HG02642 (cell line): Measurements from ENCODE around the gene TET3.
"Not testable (repeated sequence)": the region's sequence is repeated elsewhere in the genome, so short reads cannot be mapped to it uniquely, and the experiment has no call there.

Experiments used
- ATAC-seq: cut with Tn5 transposase; IDR thresholded peaks from one replicate; pipeline ENCODE4 v1.9.1; 2021; ENCODE audit warnings: mild to moderate bottlenecking; ENCODE audit not compliant: unreplicated experiment, poor library complexity

Gene TET3

GRCh38 chr2:73984203-73984921, at the start of gene TET3:
TSS of gene TET3 (plus strand) at chr2:73984910. CDS start at chr2:73986404, 1,494 bp downstream.
- ATAC-seq: peak; percentile 43

- no peak for ATAC-seq
Measured at GRCh38 chr2:73935641-73936040, 49.1 kb upstream of the TET3 start.

- ATAC-seq: no peak
Measured at GRCh38 chr2:73937103-73937885, 47.4 kb upstream of the TET3 start.

GRCh38 chr2:73937899-73938298, 46.8 kb upstream of the TET3 start:
- ATAC-seq: no peak

- no peak for ATAC-seq
Measured at GRCh38 chr2:73938718-73939352, 45.9 kb upstream of the TET3 start.

- ATAC-seq: no peak
Measured at GRCh38 chr2:73939419-73939818, 45.3 kb upstream of the TET3 start.

GRCh38 chr2:73940066-73940465, 44.6 kb upstream of the TET3 start:
- ATAC-seq: not testable (repeated sequence)

- no peak for ATAC-seq
Measured at GRCh38 chr2:73942664-73943063, 42.0 kb upstream of the TET3 start.

GRCh38 chr2:73944714-73945113, 40.0 kb upstream of the TET3 start:
- no peak for ATAC-seq

GRCh38 chr2:73946215-73946614, 38.5 kb upstream of the TET3 start:
- no peak for ATAC-seq

- no peak for ATAC-seq
Measured at GRCh38 chr2:73946666-73947065, 38.0 kb upstream of the TET3 start.

GRCh38 chr2:73947412-73948018, 37.2 kb upstream of the TET3 start:
- no peak for ATAC-seq

- no peak for ATAC-seq
Measured at GRCh38 chr2:73949802-73950201, 34.9 kb upstream of the TET3 start.

GRCh38 chr2:73952499-73953446, 31.9 kb upstream of the TET3 start:
- ATAC-seq: no peak

- no peak for ATAC-seq
Measured at GRCh38 chr2:73956218-73956865, 28.4 kb upstream of the TET3 start.

GRCh38 chr2:73961274-73961673, 23.4 kb upstream of the TET3 start:
- no peak for ATAC-seq

GRCh38 chr2:73961823-73962615, 22.7 kb upstream of the TET3 start:
- ATAC-seq: no peak

GRCh38 chr2:73962798-73963197, 21.9 kb upstream of the TET3 start:
- ATAC-seq: no peak
